WTC11 (cell line): ENCODE data around the gene LSP1. TPM values are rescaled to one million over a fixed set of nuclear protein-coding genes. Genes with fewer than 3 reads are reported as not detected.

Source experiments
- ATAC-seq: fragments of 200-7000 bp; cut with Tn5 transposase; 2 replicates; pipeline ENCODE4 v1.10.0; 2021; ENCODE audit warnings: mild to moderate bottlenecking, moderate library complexity
- CTCF ChIA-PET: fragments of 300-600 bp; sonication (Branson Sonifier 250); formaldehyde crosslinking; loops from one replicate; lab custom pipeline; 2021; ENCODE audit warnings: antibody characterized with exemption; lab: Charles Lee
- POLR2A ChIA-PET: fragments of 350-600 bp; sonication (Branson Sonifier 250); formaldehyde crosslinking; loops from one replicate; lab custom pipeline; 2021; ENCODE audit warnings: antibody characterized with exemption; lab: Charles Lee
- DNase-seq: peaks from one replicate; pipeline ENCODE4 v3.0.0; 2021; ENCODE audit warnings: low spot score
- H3K27ac Mint-ChIP-seq: 2 replicates; pipeline ENCODE4 v1.8.0; 2021; ENCODE audit warnings: mixed read lengths
- H3K27me3 Mint-ChIP-seq: 2 replicates; pipeline ENCODE4 v1.8.0; 2021; ENCODE audit warnings: low read depth, mild to moderate bottlenecking, moderate library complexity, mixed read lengths
- H3K36me3 Mint-ChIP-seq: 2 replicates; pipeline ENCODE4 v1.8.0; 2021; ENCODE audit warnings: mixed read lengths
- H3K4me1 Mint-ChIP-seq: 2 replicates; pipeline ENCODE4 v1.8.0; 2022; ENCODE audit warnings: mixed read lengths
- H3K4me3 Mint-ChIP-seq: 2 replicates; pipeline ENCODE4 v1.8.0; 2021; ENCODE audit warnings: mild to moderate bottlenecking, moderate library complexity, mixed read lengths
- H3K9me3 Mint-ChIP-seq: 2 replicates; pipeline ENCODE4 v1.8.0; 2021; ENCODE audit warnings: mixed read lengths
- CBFB ChIP-seq: sonication (generic); formaldehyde crosslinking; IDR thresholded peaks from 2 replicates; pipeline ENCODE4 v1.8.1; 2022; ENCODE audit warnings: mild to moderate bottlenecking, low read depth, missing genetic modification reagents
- FOXJ3 ChIP-seq: sonication (generic); formaldehyde crosslinking; IDR thresholded peaks from 2 replicates; pipeline ENCODE4 v1.9.0; 2021; ENCODE audit warnings: missing genetic modification reagents, mild to moderate bottlenecking, borderline replicate concordance
- GRHL2 ChIP-seq: fragments of 250-450 bp; sonication (Bioruptor Pico); IDR thresholded peaks from 2 replicates; pipeline ENCODE4 v1.8.0; 2022; ENCODE audit warnings: mild to moderate bottlenecking, moderate library complexity; ENCODE audit not compliant: insufficient replicate concordance, severe bottlenecking
- IRF2 ChIP-seq: sonication (generic); formaldehyde crosslinking; IDR thresholded peaks from 2 replicates; pipeline ENCODE4 v1.8.0; 2022; ENCODE audit warnings: low read depth, missing genetic modification reagents, borderline replicate concordance
- JUN ChIP-seq: sonication (generic); formaldehyde crosslinking; IDR thresholded peaks from 2 replicates; pipeline ENCODE4 v1.8.0; 2023; ENCODE audit warnings: mild to moderate bottlenecking, missing genetic modification reagents
- KAT7 ChIP-seq: sonication (generic); formaldehyde crosslinking; IDR thresholded peaks from 2 replicates; pipeline ENCODE4 v1.8.1; 2023; ENCODE audit warnings: missing genetic modification reagents, mild to moderate bottlenecking, borderline replicate concordance
- MYBL2 ChIP-seq: sonication (generic); formaldehyde crosslinking; IDR thresholded peaks from 2 replicates; pipeline ENCODE4 v1.8.1; 2023; ENCODE audit warnings: mild to moderate bottlenecking, moderate library complexity, missing genetic modification reagents
- NFYB ChIP-seq: sonication (generic); formaldehyde crosslinking; conservative IDR thresholded peaks from 2 replicates; pipeline ENCODE4 v1.8.0; 2022; ENCODE audit warnings: low read depth, missing genetic modification reagents
- NR2C2 ChIP-seq: sonication (generic); formaldehyde crosslinking; IDR thresholded peaks from 2 replicates; pipeline ENCODE4 v1.8.0; 2022; ENCODE audit warnings: mild to moderate bottlenecking, missing genetic modification reagents
- NR3C1 ChIP-seq: sonication (generic); formaldehyde crosslinking; conservative IDR thresholded peaks from 2 replicates; pipeline ENCODE4 v1.8.1; 2023; ENCODE audit warnings: low read depth, mild to moderate bottlenecking, missing genetic modification reagents
- PRRX2 ChIP-seq: fragments of 250-450 bp; sonication (Bioruptor Pico); IDR thresholded peaks from 2 replicates; pipeline ENCODE4 v1.8.0; 2021; ENCODE audit warnings: mild to moderate bottlenecking
- TP53 ChIP-seq: sonication (generic); formaldehyde crosslinking; IDR thresholded peaks from 2 replicates; pipeline ENCODE4 v1.8.1; 2023; ENCODE audit warnings: mild to moderate bottlenecking, missing genetic modification reagents
- ZBTB21 ChIP-seq: sonication (generic); formaldehyde crosslinking; IDR thresholded peaks from 2 replicates; pipeline ENCODE4 v1.8.1; 2023; ENCODE audit warnings: mild to moderate bottlenecking, missing genetic modification reagents, borderline replicate concordance
- total RNA-seq: library from RNA; stranded (reverse); gene quantifications from 3 replicates; pipeline ENCODE4 v1.2.3, GENCODE V29; 2021
- TF ChIP-seq, protein P1 (sequence below): fragments of 250-450 bp; sonication (Bioruptor Pico); conservative IDR thresholded peaks from 2 replicates; pipeline ENCODE4 v1.9.0; 2021; ENCODE audit warnings: mild to moderate bottlenecking
- TF ChIP-seq, protein P2 (sequence below): fragments of 200-600 bp; IDR thresholded peaks from 2 replicates; pipeline ENCODE4 v1.8.0; 2022; ENCODE audit warnings: antibody characterized with exemption
- TF ChIP-seq, protein P3 (sequence below): sonication (generic); formaldehyde crosslinking; IDR thresholded peaks from 2 replicates; pipeline ENCODE4 v1.8.1; 2022; ENCODE audit warnings: mild to moderate bottlenecking, missing genetic modification reagents, moderate library complexity, borderline replicate concordance
- TF ChIP-seq, protein P4 (sequence below): sonication (generic); formaldehyde crosslinking; IDR thresholded peaks from 2 replicates; pipeline ENCODE4 v1.8.0; 2022; ENCODE audit warnings: mild to moderate bottlenecking, missing genetic modification reagents
- TF ChIP-seq, protein P5 (sequence below): fragments of 250-450 bp; sonication (Bioruptor Pico); IDR thresholded peaks from 2 replicates; pipeline ENCODE4 v1.8.0; 2021; ENCODE audit warnings: mild to moderate bottlenecking

The LSP1 gene
- total RNA-seq, 1 experiment from 2014 or later = 0.77 TPM

DNA sequence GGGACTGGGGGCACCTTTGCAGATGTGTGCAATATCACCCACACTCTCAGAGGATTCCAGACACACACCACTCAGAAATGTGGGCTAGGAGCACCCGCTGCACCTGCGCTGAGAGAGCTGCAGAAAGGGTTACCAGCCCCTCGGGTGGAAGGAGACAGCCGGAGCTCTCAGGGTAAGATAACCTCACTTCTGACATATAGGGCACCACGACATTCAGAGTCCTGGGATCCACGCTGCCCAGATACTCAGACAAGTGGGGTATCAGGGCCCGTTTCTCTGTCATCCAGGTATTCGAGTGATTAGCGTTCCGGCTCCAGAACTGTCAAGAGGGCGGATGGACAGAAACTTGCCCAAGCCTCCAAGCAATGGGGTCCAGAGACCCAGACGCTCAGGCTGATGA is 24.3 kb upstream of the LSP1 start:
- DNase-seq = no peak
- no peak for TF ChIP-seq NR2C2
- no peak for TF ChIP-seq MYBL2
- TF ChIP-seq FOXJ3 (CRISPR knock-in tag) = no peak
- TF ChIP-seq, protein P1, sequence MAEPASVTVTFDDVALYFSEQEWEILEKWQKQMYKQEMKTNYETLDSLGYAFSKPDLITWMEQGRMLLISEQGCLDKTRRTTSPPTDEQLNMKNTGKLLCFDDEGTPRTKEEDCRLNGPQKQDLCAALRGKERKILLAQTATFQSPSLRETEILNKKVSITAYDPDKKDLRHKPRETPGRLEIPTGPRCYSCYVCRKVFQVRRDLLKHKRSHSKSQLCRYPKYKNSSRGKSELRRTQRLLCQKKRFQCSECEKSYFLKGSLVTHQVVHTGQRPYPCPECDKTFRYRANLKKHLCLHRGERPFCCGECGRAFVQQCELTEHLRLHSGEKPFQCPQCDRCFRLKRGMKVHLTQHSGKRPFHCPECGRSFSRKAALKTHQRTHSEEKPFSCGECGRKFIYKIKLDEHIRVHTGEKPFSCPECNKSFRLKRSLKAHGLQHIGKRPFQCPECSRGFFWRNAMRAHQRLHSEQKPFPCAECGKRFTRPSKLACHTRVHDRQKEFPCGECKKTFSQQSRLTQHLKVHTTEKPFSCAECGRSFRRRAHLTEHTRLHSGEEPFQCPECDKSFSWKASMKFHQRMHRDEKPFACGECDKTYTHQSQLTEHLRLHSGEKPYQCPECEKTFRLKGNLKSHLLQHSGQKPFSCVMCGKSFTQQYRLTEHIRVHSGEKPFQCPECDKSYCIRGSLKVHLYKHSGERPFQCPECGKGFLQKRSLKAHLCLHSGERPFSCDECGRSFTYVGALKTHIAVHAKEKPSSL (CRISPR knock-in tag) = no peak
- TF ChIP-seq, protein P2, sequence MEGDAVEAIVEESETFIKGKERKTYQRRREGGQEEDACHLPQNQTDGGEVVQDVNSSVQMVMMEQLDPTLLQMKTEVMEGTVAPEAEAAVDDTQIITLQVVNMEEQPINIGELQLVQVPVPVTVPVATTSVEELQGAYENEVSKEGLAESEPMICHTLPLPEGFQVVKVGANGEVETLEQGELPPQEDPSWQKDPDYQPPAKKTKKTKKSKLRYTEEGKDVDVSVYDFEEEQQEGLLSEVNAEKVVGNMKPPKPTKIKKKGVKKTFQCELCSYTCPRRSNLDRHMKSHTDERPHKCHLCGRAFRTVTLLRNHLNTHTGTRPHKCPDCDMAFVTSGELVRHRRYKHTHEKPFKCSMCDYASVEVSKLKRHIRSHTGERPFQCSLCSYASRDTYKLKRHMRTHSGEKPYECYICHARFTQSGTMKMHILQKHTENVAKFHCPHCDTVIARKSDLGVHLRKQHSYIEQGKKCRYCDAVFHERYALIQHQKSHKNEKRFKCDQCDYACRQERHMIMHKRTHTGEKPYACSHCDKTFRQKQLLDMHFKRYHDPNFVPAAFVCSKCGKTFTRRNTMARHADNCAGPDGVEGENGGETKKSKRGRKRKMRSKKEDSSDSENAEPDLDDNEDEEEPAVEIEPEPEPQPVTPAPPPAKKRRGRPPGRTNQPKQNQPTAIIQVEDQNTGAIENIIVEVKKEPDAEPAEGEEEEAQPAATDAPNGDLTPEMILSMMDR = no peak
- H3K27me3 Mint-ChIP-seq = peaks cover 4% of the 10 kb centered on the region
- ChIA-PET POLR2A (no interaction called here), CTCF (interaction anchor here (0.6 to 5.6 kb wide), 4 partner anchors 20 to 176 kb away, joined by 3 to 93 read pairs (median 14); no protein-coding TSS in a partner anchor)
- no peaks in the 10 kb centered on the region for H3K9me3 Mint-ChIP-seq
- no peak overlapping the region for H3K4me3 Mint-ChIP-seq
- ATAC-seq = no peak
- no peak overlapping the region for H3K27ac Mint-ChIP-seq
- no peaks in the 10 kb centered on the region for H3K36me3 Mint-ChIP-seq
- peaks cover 4% of the 10 kb centered on the region; the same call in 1 of the 2 replicates for H3K4me1 Mint-ChIP-seq

DNA sequence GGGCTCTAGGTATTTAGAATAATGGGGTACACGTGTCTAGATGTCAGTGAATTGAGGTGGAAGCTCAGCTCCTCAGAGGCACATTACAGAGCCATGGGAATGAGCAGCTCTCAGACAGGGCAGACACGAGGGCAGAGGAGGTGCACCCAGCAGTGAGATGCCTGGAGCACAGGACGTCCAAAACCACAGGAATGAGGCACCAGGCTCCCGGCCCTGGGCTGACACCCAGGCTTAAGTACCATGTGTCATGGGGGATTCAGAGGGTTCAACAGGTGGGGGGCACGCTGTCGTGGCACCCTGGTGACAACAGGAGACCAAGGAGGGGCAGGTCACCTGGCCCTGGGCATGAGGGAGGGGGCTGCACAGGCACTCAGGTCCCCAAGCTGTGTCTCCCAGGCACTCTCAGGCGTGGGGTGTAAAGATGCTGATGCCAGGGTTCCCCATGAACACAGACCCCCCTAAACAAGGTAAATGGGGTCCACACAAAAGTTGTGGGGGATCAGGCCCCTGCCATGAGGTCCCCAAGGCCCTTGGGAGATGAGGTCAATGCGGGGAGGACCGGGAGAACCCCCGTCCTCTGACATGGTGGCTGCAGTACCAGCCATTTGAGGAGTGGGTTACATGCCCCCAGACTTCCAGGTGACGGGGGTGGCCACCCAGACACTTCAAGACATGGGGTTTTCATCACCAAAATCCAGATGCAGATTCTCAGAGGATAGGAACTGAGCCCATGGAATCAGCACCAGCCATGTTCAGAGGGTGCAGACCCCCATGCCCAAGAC is 23.7 kb upstream of the LSP1 start:
- H3K36me3 Mint-ChIP-seq = no peaks in the 10 kb centered on the region
- no peaks in the 10 kb centered on the region for H3K9me3 Mint-ChIP-seq
- POLR2A ChIA-PET = no interaction called here
- H3K4me1 Mint-ChIP-seq = peaks cover 4% of the 10 kb centered on the region; the same call in 1 of the 2 replicates
- DNase-seq = no peak
- no peak overlapping the region for H3K4me3 Mint-ChIP-seq
- H3K27me3 Mint-ChIP-seq = peaks cover 5% of the 10 kb centered on the region
- CTCF ChIA-PET = interaction anchor here (0.6 to 7.8 kb wide), 6 partner anchors 19 to 321 kb away, joined by 3 to 271 read pairs (median 58); no protein-coding TSS in a partner anchor
- no peak overlapping the region for H3K27ac Mint-ChIP-seq
- TF ChIP-seq, protein P3, sequence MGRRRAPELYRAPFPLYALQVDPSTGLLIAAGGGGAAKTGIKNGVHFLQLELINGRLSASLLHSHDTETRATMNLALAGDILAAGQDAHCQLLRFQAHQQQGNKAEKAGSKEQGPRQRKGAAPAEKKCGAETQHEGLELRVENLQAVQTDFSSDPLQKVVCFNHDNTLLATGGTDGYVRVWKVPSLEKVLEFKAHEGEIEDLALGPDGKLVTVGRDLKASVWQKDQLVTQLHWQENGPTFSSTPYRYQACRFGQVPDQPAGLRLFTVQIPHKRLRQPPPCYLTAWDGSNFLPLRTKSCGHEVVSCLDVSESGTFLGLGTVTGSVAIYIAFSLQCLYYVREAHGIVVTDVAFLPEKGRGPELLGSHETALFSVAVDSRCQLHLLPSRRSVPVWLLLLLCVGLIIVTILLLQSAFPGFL (CRISPR knock-in tag) = no peak
- TF ChIP-seq, protein P4, sequence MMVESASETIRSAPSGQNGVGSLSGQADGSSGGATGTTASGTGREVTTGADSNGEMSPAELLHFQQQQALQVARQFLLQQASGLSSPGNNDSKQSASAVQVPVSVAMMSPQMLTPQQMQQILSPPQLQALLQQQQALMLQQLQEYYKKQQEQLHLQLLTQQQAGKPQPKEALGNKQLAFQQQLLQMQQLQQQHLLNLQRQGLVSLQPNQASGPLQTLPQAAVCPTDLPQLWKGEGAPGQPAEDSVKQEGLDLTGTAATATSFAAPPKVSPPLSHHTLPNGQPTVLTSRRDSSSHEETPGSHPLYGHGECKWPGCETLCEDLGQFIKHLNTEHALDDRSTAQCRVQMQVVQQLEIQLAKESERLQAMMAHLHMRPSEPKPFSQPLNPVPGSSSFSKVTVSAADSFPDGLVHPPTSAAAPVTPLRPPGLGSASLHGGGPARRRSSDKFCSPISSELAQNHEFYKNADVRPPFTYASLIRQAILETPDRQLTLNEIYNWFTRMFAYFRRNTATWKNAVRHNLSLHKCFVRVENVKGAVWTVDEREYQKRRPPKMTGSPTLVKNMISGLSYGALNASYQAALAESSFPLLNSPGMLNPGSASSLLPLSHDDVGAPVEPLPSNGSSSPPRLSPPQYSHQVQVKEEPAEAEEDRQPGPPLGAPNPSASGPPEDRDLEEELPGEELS = no peak
- no peak for TF ChIP-seq IRF2
- TF ChIP-seq TP53 (CRISPR knock-in tag) = no peak
- TF ChIP-seq GRHL2 (CRISPR knock-in tag) = no peak
- TF ChIP-seq, protein P5, sequence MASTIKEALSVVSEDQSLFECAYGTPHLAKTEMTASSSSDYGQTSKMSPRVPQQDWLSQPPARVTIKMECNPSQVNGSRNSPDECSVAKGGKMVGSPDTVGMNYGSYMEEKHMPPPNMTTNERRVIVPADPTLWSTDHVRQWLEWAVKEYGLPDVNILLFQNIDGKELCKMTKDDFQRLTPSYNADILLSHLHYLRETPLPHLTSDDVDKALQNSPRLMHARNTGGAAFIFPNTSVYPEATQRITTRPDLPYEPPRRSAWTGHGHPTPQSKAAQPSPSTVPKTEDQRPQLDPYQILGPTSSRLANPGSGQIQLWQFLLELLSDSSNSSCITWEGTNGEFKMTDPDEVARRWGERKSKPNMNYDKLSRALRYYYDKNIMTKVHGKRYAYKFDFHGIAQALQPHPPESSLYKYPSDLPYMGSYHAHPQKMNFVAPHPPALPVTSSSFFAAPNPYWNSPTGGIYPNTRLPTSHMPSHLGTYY (CRISPR knock-in tag) = no peak
- no peak for TF ChIP-seq ZBTB21 (CRISPR knock-in tag)
- no peak for TF ChIP-seq NR3C1
- no peak for TF ChIP-seq CBFB (CRISPR knock-in tag)
- TF ChIP-seq KAT7 (CRISPR knock-in tag) = no peak
- no peak for TF ChIP-seq NFYB (CRISPR knock-in tag)
- TF ChIP-seq JUN = no peak
- no peak for TF ChIP-seq PRRX2
- TF ChIP-seq, all 79 proteins: peak for 0
- ATAC-seq = no peak
